ENCODE measurements around the gene PIBF1. TPM values are rescaled to one million over a fixed set of nuclear protein-coding genes. Genes with fewer than 3 reads are reported as not detected.
"Not testable (repeated sequence)": the region's sequence is repeated elsewhere in the genome, so short reads cannot be mapped to it uniquely, and the experiment has no call there.

Gene PIBF1
- total RNA-seq, 1 donor from 2014 or later: 27.6 TPM

DNA sequence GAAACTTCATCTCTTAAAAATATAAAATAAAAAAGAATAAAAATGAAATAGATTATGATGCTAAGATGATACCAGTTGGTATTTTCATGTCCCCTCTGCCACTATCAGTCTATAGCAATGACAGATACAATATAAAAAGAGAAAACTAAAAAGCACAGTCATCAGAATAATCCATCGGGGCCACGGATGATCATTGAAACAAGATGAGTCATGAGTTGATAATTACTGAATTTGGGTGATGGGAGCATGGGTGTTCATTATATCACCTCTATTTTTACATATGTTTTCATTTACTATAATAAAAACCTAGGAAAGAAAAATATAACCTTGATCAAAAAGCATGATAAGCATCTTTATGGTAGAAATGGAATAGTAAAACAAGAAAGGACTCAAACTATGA is 41.1 kb downstream of the PIBF1 start:
- no peak for DNase-seq (ENCODE audit: low read depth)

DNA sequence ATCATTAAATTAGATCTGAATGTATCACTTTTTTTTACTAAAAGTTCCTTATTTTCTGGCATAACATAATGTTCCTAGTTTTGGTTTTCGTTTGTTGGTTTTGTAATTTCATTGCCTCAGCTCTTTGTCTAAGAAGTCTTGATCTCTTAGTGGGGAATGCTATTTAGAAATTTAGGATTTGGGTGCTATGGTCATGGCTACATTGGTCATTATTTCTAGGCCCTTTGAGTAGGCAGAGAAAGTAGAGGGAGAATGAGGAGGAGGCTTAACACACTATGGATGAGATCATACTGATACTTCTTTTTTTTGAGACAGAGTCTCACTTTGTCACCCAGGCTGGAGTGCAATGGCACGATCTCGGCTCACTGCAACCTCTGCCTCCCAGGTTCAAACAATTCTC is 41.8 kb downstream of the PIBF1 start:
- no peak for DNase-seq (ENCODE audit: low read depth)

GRCh38 chr13:72834601-72835000 is 52.7 kb downstream of the PIBF1 start:
- DNase-seq (ENCODE audit: low read depth): no peak

- DNase-seq (ENCODE audit: low read depth): peak; percentile 54
Measured at GRCh38 chr13:72839831-72840426, 58.0 kb downstream of the PIBF1 start.

DNA sequence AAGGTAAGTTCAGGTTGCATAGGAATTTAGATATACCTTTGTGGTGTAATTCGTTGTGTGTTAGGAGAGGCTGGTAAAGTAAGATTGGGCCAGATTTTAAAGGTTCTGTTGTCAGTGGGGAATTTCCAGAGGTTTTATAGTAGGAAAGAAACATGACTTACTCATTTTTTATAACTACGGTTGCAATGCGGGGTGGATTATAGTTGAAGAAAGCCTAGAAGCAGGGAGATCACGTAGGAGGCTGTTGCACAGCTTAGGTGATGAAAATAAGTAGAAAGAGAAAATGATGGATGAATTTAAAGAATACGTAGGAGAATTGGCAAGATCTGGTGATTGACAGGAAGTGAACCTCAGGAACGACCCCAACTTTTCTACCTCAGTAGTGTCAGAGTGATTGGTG is 61.1 kb downstream of the PIBF1 start:
- no peak for DNase-seq (ENCODE audit: low read depth)

GRCh38 chr13:72845148-72845547 is 63.2 kb downstream of the PIBF1 start:
- DNase-seq (ENCODE audit: low read depth): not testable (repeated sequence)

DNA sequence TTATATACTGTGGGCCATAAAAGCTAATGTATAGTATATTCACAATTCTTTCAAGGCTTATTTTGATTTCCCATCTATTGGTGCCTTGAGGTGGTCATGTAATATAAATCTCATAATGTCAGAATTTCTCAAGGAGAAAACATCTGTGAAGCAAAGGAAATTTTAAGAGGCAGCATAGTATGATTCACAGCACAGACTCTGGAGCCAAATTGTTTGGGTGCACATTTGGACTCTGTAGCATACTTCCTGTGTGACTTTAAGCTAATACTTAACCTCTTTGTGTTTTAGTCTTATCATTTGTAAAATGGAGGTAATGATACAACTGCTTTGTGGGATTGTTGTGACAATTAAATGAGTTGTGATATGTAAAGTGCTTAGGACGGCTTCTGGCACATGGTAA is 67.6 kb downstream of the PIBF1 start:
- DNase-seq (ENCODE audit: low read depth): peak; percentile 36

DNA sequence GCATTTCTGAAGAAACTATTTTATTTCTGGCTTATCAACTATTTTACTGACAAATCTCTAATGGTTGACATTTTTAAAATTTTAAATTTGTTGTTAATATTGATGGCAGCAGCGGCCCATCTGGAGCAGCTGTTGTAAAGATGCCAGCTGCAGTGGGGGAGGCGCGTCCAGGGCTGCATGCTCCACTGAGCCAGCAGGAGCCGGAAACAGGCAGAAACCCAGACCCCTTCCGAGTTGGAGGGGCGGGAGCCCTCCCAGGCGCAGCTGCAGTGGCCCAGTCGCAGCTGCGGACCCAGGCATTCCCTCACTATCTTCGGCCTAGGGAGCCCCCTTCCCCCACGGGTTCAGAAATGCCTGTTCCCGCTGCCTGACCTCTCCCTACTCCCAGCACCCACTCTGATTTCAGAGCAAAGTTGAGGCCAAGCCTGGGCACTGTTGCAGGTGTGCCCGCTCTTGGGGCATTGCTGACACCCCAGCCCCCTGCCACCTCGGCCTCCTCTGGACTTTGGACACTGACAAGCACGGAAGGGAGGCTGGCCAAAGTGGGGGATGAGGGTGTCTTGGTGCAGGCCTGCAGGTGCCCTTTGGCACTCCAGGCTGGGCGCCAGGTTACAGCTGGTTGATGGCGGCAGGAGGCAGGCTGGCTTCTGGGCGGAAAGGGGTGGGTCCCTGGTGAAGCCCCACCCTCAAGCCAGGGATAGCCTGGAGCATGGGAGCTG is 69.2 kb downstream of the PIBF1 start:
- no peak for DNase-seq (ENCODE audit: low read depth)

- peak; percentile 66 for DNase-seq (ENCODE audit: low read depth)
Measured at GRCh38 chr13:72851678-72852014, 69.7 kb downstream of the PIBF1 start.

DNA sequence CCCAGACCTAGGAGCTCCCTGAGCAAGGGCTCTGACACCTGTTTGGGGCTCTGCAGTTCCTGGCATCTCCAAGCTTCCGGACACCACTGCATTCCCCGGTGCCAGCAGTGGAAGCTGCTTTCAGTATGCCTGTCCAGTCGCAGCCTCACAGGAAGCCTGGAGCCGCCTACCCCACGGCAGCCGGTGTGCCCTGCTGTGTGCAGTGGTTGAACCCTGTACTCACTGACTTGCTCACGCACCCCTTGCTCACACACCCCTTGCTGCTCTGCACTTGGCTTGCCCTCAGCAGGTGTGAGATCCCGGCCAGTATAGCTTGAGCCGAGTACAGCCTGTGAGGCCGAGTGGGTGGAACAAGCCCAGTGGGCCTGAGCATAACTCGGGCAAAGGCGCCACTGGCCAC is 70.3 kb downstream of the PIBF1 start:
- DNase-seq (ENCODE audit: low read depth): no peak

GRCh38 chr13:72853000-72853399 is 71.1 kb downstream of the PIBF1 start:
- peak; percentile 22 for DNase-seq (ENCODE audit: low read depth)

DNA sequence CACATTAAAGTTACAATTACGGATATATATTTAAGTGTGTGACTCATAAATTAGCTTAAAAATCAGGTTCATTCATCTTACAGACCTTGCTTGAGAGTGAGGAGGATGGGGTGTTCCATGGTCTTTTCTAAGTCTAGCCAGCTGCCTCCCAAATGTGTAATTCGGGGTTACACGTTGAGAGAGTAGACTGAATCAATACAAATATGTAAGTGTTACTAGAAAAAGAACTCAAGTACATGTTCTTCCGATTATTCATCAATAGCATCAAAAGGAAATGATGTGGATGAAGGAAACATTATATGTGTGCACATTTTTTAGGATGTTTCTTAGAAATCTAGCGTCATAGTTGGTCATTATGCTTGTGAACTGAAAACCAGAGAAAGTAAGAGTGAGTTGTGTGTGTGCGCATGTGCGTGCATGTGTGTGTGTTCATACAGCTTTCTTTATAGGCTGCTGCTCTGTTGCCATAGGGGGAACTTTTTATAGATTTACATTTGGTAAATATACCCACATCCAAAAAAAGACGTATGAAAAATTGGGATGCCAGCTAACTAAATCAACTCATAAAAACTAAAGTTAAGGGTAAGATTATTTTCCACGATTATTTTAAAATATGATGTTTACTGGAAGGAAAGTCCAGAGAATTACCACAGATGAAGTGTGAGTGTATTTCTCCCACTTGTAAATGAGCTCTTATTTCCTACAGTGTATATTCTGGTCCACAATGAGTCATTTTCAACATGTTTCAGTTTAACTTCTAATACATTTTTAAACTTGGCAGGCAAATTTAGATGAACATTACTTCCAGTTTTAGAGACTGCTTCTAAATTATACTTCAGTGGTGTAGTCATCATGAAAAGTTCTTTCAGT is 82.4 kb downstream of the PIBF1 start:
- DNase-seq (ENCODE audit: low read depth): peak; percentile 49

DNA sequence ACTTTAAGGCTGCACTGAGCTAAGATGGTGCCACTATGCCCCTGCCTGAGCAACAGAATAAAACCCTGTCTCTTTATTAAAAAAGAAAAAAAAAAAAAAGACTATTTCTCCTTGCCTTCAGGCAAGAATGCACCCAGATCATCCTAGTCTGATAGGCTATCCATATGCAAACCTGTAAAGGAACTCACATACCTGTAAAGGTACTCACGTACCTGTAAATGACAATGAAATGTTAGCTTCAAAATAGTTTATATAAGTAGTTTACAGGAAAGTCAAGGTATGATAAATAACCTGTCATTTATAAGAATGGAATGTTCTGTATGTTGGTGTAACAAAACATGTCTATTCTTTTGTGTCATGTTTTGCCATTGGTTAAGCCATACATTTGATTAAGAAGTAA is 86.3 kb downstream of the PIBF1 start:
- DNase-seq (ENCODE audit: low read depth): no peak

- peak; percentile 7 for DNase-seq (ENCODE audit: low read depth)
Measured at GRCh38 chr13:72875233-72875632, 93.3 kb downstream of the PIBF1 start.

DNA sequence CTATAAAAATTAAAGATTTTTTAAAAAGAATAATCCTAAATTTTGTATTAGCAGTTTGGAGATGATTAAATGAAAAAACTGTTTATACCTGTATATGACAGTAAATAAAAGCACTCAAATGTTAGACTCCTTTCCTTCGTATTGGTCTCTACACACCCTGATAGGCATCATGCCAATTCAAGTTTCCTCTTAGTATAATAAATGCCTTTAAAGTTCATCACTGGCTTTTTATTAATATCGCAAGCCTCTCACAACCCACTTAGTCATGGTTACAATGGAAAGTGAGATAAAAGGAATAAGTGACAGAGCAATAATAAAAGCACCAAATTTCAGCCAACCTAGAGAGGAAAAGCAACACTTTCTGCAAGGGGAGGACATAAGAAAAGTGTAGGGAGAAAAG is 102.2 kb downstream of the PIBF1 start:
- no peak for DNase-seq (ENCODE audit: low read depth)

DNA sequence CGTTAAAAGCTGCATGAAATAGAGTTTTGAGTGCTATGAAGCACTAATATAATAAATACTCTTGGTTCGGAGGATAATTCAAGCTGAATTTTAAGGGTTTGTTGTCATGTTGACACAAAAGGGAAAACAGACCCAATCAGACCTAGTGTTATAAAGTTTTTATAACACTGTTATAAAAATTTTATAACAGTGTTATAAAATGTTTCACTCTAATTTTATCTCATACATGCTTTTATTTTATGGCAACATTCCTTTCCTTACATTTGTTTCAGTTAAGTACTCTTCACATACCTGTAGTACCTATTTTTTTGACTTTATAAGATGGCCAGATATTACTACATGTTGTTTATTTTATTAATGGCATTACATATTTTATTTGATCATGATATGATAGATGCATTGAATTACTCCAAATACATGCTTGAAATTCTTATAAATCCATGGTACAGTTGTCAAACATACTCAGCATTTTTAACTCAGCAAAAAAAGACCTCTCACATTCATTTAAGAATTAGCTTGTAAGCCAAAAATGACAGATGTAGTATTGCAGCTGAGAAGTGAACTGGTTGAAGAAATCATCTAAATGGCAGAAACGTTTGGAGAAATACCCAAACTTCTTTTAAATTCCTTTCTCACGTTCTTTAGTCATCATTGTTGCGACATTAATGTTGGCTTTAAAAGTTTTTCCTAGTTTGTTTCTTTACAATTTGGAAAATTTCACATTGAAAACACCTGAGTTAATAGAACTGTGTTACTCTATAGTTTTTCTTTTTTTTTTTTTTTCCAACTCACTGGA is 104.5 kb downstream of the PIBF1 start:
- no peak for DNase-seq (ENCODE audit: low read depth)

- DNase-seq (ENCODE audit: low read depth): no peak
Measured at GRCh38 chr13:72889495-72889894, 107.6 kb downstream of the PIBF1 start.

DNA sequence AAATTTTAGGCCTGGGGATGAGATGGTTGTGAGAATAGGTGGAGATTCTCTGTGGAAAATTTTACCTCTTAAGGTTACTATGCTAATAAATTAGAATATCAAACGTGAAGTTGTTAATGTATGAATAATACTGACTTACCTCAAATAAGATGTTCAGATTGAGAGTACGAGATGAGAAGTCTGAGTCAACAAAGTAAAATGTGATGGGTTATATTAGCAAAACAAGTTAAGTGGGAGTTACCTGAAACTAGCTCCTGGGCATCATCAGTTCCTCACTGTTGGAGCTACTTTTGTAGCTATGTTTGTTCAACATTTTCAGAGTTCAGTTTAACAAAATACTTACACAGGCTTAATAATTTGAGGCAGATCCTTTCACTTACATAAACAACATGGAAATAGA is 108.6 kb downstream of the PIBF1 start:
- DNase-seq (ENCODE audit: low read depth): peak; percentile 27

DNA sequence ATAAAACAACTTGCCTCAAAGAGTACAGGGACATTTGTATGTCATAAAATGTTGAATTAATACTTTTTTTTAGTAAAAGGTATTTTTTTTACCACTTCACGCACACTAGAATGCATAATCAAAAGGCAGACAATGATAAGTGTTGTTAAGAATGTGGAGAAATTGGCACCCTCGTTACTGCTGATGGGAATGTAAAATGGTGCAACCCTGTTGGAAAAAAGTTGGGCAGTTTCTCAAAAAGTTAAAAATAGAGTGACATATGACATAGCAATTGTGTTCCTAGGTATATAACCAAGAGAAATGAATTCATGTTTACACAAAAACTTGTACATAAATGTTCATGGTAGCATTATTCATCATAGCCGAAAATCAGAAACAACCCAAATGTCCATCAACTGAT is 109.5 kb downstream of the PIBF1 start:
- DNase-seq (ENCODE audit: low read depth): no peak

GRCh38 chr13:72896869-72897268 is 114.9 kb downstream of the PIBF1 start:
- no peak for DNase-seq (ENCODE audit: low read depth)

DNA sequence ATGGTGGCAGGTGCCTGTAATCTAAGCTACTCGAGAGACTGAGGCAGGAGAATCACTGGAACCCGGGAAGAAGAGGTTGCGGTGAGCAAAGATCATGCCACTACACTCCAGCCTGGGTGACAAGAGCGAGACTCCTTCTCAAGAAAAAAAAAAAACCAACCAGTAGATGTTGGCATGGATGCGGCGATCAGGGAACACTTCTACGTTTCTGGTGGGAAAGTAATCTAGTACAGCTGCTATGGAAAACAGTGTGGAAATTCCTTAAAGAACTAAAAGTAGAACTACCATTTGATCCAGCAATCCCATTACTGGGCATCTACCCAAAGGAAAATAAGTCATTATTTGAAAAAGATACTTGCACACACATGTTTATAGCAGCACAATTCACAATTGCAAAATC is 119.6 kb downstream of the PIBF1 start:
- not testable (repeated sequence) for DNase-seq (ENCODE audit: low read depth)

GRCh38 chr13:72908416-72908815 is 126.5 kb downstream of the PIBF1 start:
- no peak for DNase-seq (ENCODE audit: low read depth)

Data from renal cortical epithelial cell (primary cell).